Loucy (cell line): Measurements from ENCODE around the gene AP1G2.
"Not testable (repeated sequence)": the region's sequence is repeated elsewhere in the genome, so short reads cannot be mapped to it uniquely, and the experiment has no call there.

Experiments
- H2AFZ ChIP-seq: fragments of 200-600 bp; sonication (generic); 2 replicates; pipeline ENCODE4 v1.6.0; 2016; ENCODE audit warnings: antibody characterized with exemption, mild to moderate bottlenecking, low read length, moderate library complexity
- H3F3A ChIP-seq: fragments of 200-600 bp; 2 replicates; pipeline ENCODE4 v1.6.0; 2016; ENCODE audit warnings: antibody characterized with exemption, low read depth, mild to moderate bottlenecking
- H3K27me3 ChIP-seq: fragments of 200-600 bp; sonication (generic); 2 replicates; pipeline ENCODE4 v1.6.1; 2014; ENCODE audit warnings: low read length, mild to moderate bottlenecking; ENCODE audit not compliant: insufficient read depth, poor library complexity, severe bottlenecking
- H3K36me3 ChIP-seq: fragments of 200-600 bp; sonication (generic); 2 replicates; pipeline ENCODE4 v1.6.1; 2016; ENCODE audit warnings: low read length; ENCODE audit not compliant: insufficient read depth
- H3K4me1 ChIP-seq: fragments of 200-600 bp; sonication (generic); 2 replicates; pipeline ENCODE4 v1.5.1; 2014; ENCODE audit warnings: low read length, mild to moderate bottlenecking; ENCODE audit not compliant: insufficient read depth, poor library complexity, severe bottlenecking
- H3K4me2 ChIP-seq: fragments of 200-600 bp; sonication (generic); 2 replicates; pipeline ENCODE4 v1.6.0; 2014; ENCODE audit warnings: antibody characterized with exemption, low read length, low read depth, mild to moderate bottlenecking; ENCODE audit not compliant: poor library complexity, severe bottlenecking
- H3K4me3 ChIP-seq: fragments of 200-600 bp; sonication (generic); 2 replicates; pipeline ENCODE4 v1.5.1; 2014; ENCODE audit warnings: low read length, mild to moderate bottlenecking, mixed read lengths; ENCODE audit not compliant: poor library complexity, severe bottlenecking
- H3K79me2 ChIP-seq: fragments of 200-600 bp; sonication (generic); 2 replicates; pipeline ENCODE4 v1.6.1; 2014; ENCODE audit warnings: low read length; ENCODE audit not compliant: insufficient read depth
- H3K9ac ChIP-seq: fragments of 200-600 bp; sonication (generic); 2 replicates; pipeline ENCODE4 v1.6.0; 2014; ENCODE audit warnings: mild to moderate bottlenecking, low read depth, low read length, moderate library complexity; ENCODE audit not compliant: poor library complexity, severe bottlenecking
- H3K9me2 ChIP-seq: fragments of 200-600 bp; sonication (generic); replicated peaks from 2 replicates; pipeline ENCODE4 v1.6.1; 2016; ENCODE audit warnings: low read depth, low read length, mixed read lengths
- H3K9me3 ChIP-seq: fragments of 200-600 bp; sonication (generic); 2 replicates; pipeline ENCODE4 v1.6.1; 2014; ENCODE audit warnings: mild to moderate bottlenecking, antibody characterized with exemption, low read length, low read depth; ENCODE audit not compliant: insufficient read depth
- H4K20me1 ChIP-seq: fragments of 200-600 bp; sonication (generic); 2 replicates; pipeline ENCODE4 v1.6.0; 2014; ENCODE audit warnings: antibody characterized with exemption, low read length, mild to moderate bottlenecking; ENCODE audit not compliant: insufficient read depth, poor library complexity, severe bottlenecking
- CTCF ChIP-seq: fragments of 200-600 bp; sonication (generic); conservative IDR thresholded peaks from 2 replicates; pipeline ENCODE4 v1.5.1; 2014; ENCODE audit warnings: mild to moderate bottlenecking, antibody characterized with exemption, low read length
- EZH2phosphoT487 ChIP-seq: fragments of 200-600 bp; IDR thresholded peaks from 2 replicates; pipeline ENCODE4 v1.6.1; 2018; ENCODE audit warnings: antibody characterized with exemption, mild to moderate bottlenecking, moderate library complexity, borderline replicate concordance

AP1G2 gene

GRCh38 chr14:23600806-23601205 lies 33.2 kb upstream of the AP1G2 start:
- no peak overlapping the region for H3K4me2 ChIP-seq
- TF ChIP-seq CTCF (no peak), EZH2phosphoT487 (no peak)
- no peak overlapping the region for H3K4me3 ChIP-seq
- no peaks in the 10 kb centered on the region for H3K27me3 ChIP-seq
- peaks cover 15% of the 10 kb centered on the region for H3K4me1 ChIP-seq
- H3K36me3 ChIP-seq: no peaks in the 10 kb centered on the region
- no peaks in the 10 kb centered on the region for H3K9me3 ChIP-seq
- no peak overlapping the region; the same call in 1 of the 2 replicates for H2AFZ ChIP-seq
- H3F3A ChIP-seq: no peaks in the 10 kb centered on the region
- H3K9ac ChIP-seq: no peak overlapping the region
- H3K79me2 ChIP-seq: no peaks in the 10 kb centered on the region
- no peaks in the 10 kb centered on the region for H3K9me2 ChIP-seq
- no peaks in the 10 kb centered on the region for H4K20me1 ChIP-seq

GRCh38 chr14:23600322-23600707 lies 32.7 kb upstream of the AP1G2 start:
- H3K4me2 ChIP-seq: no peak overlapping the region

DNA sequence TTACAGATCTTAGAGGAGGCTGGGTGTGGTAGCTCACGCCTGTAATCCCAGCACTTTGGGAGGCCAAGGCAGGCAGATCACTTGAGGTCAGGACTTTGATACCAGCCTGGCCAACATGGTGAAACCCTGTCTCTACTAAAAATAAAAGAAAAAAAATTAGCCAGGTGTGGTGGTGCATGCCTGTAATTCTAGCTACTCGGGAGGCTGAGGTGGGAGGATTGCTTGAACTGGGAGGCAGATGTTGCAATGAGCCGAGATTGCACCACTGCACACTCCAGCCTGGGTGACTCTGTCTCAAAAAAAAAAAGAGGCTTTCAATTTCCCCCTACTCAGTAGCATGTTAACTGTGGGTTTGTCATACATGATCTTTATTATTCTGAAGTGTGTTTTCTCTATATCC lies 26.6 kb upstream of the AP1G2 start:
- not testable (repeated sequence) for H3K36me3 ChIP-seq, H3K4me2 ChIP-seq, H3K9me3 ChIP-seq, H3K9ac ChIP-seq, H3K79me2 ChIP-seq, H3K4me3 ChIP-seq, H3K4me1 ChIP-seq, H3K27me3 ChIP-seq, H3K9me2 ChIP-seq, H3F3A ChIP-seq, H2AFZ ChIP-seq, H4K20me1 ChIP-seq

More at GRCh38 chr14:23600322-23600707, 32.7 kb upstream of the AP1G2 start:
- Histone ChIP-seq H3K4me1 (peaks cover 15% of the 10 kb centered on the region), H3F3A (no peaks in the 10 kb centered on the region), H3K9me2 (no peaks in the 10 kb centered on the region), H3K27me3 (no peaks in the 10 kb centered on the region), H3K9me3 (no peaks in the 10 kb centered on the region), H3K9ac (no peak overlapping the region), H3K36me3 (no peaks in the 10 kb centered on the region), H2AFZ (no peak overlapping the region), H3K4me3 (no peak overlapping the region), H3K79me2 (no peaks in the 10 kb centered on the region), H4K20me1 (no peaks in the 10 kb centered on the region)
- TF ChIP-seq CTCF (no peak), EZH2phosphoT487 (no peak)

DNA sequence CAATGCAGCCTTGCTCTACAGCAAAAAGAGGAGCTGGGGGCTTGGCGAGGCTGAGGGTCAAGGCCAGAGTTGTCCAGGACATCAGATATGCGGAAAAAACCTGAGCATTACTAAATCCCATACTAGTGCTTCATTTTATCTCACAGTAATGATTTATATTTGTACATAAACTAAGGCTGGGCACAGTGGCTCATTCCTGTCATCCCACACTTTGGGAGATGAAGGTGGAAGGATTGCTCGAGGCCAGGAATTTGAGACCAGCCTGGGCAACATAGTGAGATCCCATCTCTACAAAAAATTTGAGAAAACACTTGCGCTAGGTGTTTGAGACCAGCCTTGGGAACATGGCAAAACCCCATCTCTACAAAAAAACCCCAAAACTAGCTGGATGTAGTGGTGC lies 22.6 kb upstream of the AP1G2 start:
- no peak overlapping the region for H3K4me2 ChIP-seq
- H3K36me3 ChIP-seq: no peaks in the 10 kb centered on the region
- TF ChIP-seq EZH2phosphoT487 (no peak), CTCF (no peak)
- no peaks in the 10 kb centered on the region for H4K20me1 ChIP-seq
- H2AFZ ChIP-seq: no peak overlapping the region
- no peaks in the 10 kb centered on the region for H3K9me2 ChIP-seq
- H3K9me3 ChIP-seq: no peaks in the 10 kb centered on the region
- no peaks in the 10 kb centered on the region for H3K79me2 ChIP-seq
- H3K4me3 ChIP-seq: no peak overlapping the region
- no peak overlapping the region for H3K9ac ChIP-seq
- H3F3A ChIP-seq: no peaks in the 10 kb centered on the region
- peaks cover 5% of the 10 kb centered on the region for H3K27me3 ChIP-seq
- peaks cover 8% of the 10 kb centered on the region for H3K4me1 ChIP-seq
